HG03196 (cell line): ENCODE measurements around the gene EIF4G1.

Source experiments
- ATAC-seq: cut with Tn5 transposase; IDR thresholded peaks from one replicate; pipeline ENCODE4 v1.9.1; 2021; ENCODE audit not compliant: unreplicated experiment

EIF4G1 gene

DNA sequence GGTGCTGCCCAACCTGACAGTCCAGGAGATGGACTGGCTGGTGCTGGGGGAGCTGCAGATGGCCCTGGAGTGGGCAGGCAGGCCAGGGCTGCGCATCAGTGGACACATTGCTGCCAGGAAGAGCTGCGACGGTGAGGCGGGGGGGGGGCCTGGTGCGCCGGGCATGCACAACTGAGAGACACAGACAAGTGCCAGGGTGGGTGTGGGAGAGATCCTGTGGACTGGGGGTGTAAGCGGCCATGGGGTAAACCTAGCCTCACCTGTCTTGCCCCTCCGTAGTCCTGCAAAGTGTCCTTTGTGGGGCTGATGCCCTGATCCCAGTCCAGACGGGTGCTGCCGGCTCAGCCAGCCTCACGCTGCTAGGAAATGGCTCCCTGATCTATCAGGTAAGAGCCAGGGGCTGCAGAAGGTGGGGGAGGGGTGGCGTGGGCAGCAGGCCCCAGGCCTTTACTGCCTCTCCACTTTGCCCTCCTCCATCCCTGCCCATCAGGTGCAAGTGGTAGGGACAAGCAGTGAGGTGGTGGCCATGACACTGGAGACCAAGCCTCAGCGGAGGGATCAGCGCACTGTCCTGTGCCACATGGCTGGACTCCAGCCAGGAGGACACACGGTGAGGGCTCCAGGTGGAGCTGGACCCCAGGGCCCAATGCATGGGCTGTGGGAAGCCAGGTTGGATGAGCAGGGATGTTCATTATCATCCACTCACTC lies 68.8 kb downstream of the EIF4G1 start:
- ATAC-seq = no peak

DNA sequence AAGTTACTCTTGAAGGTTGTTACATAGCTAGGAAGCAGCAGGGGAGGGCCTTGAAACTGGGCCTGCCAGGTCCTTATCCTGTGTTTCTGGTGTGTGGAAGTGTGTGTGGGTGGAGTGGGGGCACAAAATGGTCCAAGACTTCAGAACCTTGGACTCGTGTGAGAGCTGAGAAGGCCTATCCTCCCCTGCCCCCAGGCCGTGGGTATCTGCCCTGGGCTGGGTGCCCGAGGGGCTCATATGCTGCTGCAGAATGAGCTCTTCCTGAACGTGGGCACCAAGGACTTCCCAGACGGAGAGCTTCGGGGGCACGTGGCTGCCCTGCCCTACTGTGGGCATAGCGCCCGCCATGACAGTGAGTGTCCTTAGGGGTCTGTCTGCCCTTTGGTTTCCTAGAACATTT lies 69.9 kb downstream of the EIF4G1 start:
- no peak for ATAC-seq
